KMS-11 (cell line): Measurements from ENCODE around the gene LPA.

Source experiments
- H2AFZ ChIP-seq: fragments of 200-600 bp; sonication (generic); 2 replicates; pipeline ENCODE4 v1.6.1; 2016; ENCODE audit warnings: antibody characterized with exemption, mixed run types, low read depth
- H3K27ac ChIP-seq: fragments of 200-600 bp; sonication (generic); 2 replicates; pipeline ENCODE4 v1.6.1; 2016; ENCODE audit warnings: mild to moderate bottlenecking, mixed run types
- H3K27me3 ChIP-seq: fragments of 200-600 bp; sonication (generic); 2 replicates; pipeline ENCODE4 v1.6.1; 2017; ENCODE audit warnings: mild to moderate bottlenecking, low read depth, mixed run types, moderate library complexity; ENCODE audit not compliant: insufficient read depth
- H3K36me3 ChIP-seq: fragments of 200-600 bp; sonication (generic); 2 replicates; pipeline ENCODE4 v1.6.1; 2017; ENCODE audit warnings: mild to moderate bottlenecking, mixed run types; ENCODE audit not compliant: insufficient read depth
- H3K4me1 ChIP-seq: fragments of 200-600 bp; sonication (generic); 2 replicates; pipeline ENCODE4 v1.6.1; 2016; ENCODE audit warnings: mild to moderate bottlenecking, low read depth, mixed run types; ENCODE audit not compliant: poor library complexity, severe bottlenecking
- H3K4me2 ChIP-seq: fragments of 200-600 bp; sonication (generic); 2 replicates; pipeline ENCODE4 v1.7.0; 2016; ENCODE audit warnings: mild to moderate bottlenecking, mixed run types
- H3K4me3 ChIP-seq: fragments of 200-600 bp; sonication (generic); IDR thresholded peaks from 2 replicates; pipeline ENCODE4 v1.6.1; 2017; ENCODE audit warnings: low read depth, low read length, mixed read lengths; ENCODE audit not compliant: insufficient read depth
- H3K79me2 ChIP-seq: fragments of 200-600 bp; sonication (generic); 2 replicates; pipeline ENCODE4 v1.6.1; 2016; ENCODE audit warnings: low read depth, mixed run types; ENCODE audit not compliant: insufficient read depth
- H3K9ac ChIP-seq: fragments of 200-600 bp; sonication (generic); 2 replicates; pipeline ENCODE4 v1.6.1; 2016; ENCODE audit warnings: mild to moderate bottlenecking, mixed run types
- H4K20me1 ChIP-seq: fragments of 200-600 bp; sonication (generic); 2 replicates; pipeline ENCODE4 v1.6.1; 2016; ENCODE audit warnings: mild to moderate bottlenecking, mixed run types; ENCODE audit not compliant: insufficient read depth
- CTCF ChIP-seq: fragments of 200-600 bp; sonication (generic); conservative IDR thresholded peaks from 2 replicates; pipeline ENCODE4 v1.6.1; 2017; ENCODE audit warnings: low read depth, mild to moderate bottlenecking, antibody characterized with exemption, low read length, moderate library complexity, mixed read lengths

LPA gene

DNA sequence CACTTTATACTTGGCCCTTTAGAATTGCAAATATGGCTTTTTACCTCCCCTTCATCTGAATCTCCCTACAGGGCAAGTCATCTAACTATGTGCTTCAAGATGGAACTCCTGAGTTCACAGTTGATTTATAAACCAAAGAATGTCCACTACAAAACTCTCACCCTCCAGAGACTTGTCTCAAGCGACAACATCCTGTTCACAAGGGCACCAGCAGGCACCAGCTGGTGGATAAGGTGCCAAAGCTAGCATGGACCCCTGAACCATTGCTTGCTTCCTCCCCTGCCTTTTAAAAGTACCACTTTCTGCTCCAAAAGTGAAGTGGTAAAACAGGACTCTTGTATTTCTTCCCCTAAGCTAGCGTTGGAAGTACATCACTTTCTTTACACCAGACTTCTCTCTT is 154.5 kb downstream of the LPA start:
- Histone ChIP-seq H2AFZ (no peak overlapping the region), H3K4me2 (no peak overlapping the region), H3K4me1 (no peaks in the 10 kb centered on the region), H3K4me3 (no peak overlapping the region), H3K36me3 (no peaks in the 10 kb centered on the region), H3K27me3 (no peaks in the 10 kb centered on the region), H3K79me2 (no peaks in the 10 kb centered on the region), H3K27ac (no peak overlapping the region), H3K9ac (no peak overlapping the region), H4K20me1 (no peaks in the 10 kb centered on the region)
- TF ChIP-seq CTCF, result no peak

- Histone ChIP-seq H3K79me2 (no peaks in the 10 kb centered on the region), H3K27me3 (no peaks in the 10 kb centered on the region), H2AFZ (no peak overlapping the region), H3K4me3 (no peak overlapping the region), H4K20me1 (no peaks in the 10 kb centered on the region), H3K36me3 (no peaks in the 10 kb centered on the region), H3K9ac (no peak overlapping the region), H3K4me2 (no peak overlapping the region), H3K4me1 (no peaks in the 10 kb centered on the region), H3K27ac (no peak overlapping the region)
- no peak for TF ChIP-seq CTCF
These were observed 155.5 kb downstream of the LPA start for GRCh38 chr6:160508599-160508998.

- Histone ChIP-seq H3K4me2 (no peak overlapping the region), H4K20me1 (no peaks in the 10 kb centered on the region), H3K36me3 (no peaks in the 10 kb centered on the region), H2AFZ (no peak overlapping the region), H3K4me3 (no peak overlapping the region), H3K27me3 (no peaks in the 10 kb centered on the region), H3K4me1 (no peaks in the 10 kb centered on the region), H3K9ac (no peak overlapping the region), H3K27ac (no peak overlapping the region), H3K79me2 (no peaks in the 10 kb centered on the region)
- no peak for TF ChIP-seq CTCF
These were observed 156.7 kb downstream of the LPA start for GRCh38 chr6:160507420-160507819.

GRCh38 chr6:160505970-160506369 is 158.1 kb downstream of the LPA start:
- Histone ChIP-seq H3K27ac (no peak overlapping the region), H3K4me1 (no peaks in the 10 kb centered on the region), H4K20me1 (no peaks in the 10 kb centered on the region), H3K36me3 (no peaks in the 10 kb centered on the region), H3K79me2 (no peaks in the 10 kb centered on the region), H3K27me3 (no peaks in the 10 kb centered on the region), H3K4me3 (no peak overlapping the region), H3K4me2 (no peak overlapping the region), H2AFZ (no peak overlapping the region), H3K9ac (no peak overlapping the region)
- no peak for TF ChIP-seq CTCF

DNA sequence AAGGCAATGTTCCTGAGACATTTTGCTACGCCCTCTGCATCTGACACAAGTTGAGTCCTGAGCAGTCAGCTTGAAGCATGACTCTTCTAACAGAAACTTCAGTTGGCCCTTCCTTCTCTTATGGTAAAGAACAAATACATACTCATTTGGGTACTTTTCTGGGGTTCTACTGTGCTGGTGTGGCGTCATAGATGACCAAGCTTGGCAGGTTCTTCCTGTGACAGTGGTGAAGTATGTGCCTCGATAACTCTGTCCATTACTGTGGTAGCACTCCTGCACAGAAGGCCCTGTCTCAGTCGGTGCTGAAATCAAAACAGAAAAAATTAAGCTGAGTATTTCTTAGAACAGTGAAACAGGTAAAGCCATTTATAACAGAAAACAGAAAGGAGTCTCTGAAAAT is 163.4 kb downstream of the LPA start:
- no peaks in the 10 kb centered on the region for H3K4me1 ChIP-seq
- H3K36me3 ChIP-seq, result no peaks in the 10 kb centered on the region
- no peaks in the 10 kb centered on the region for H3K27me3 ChIP-seq
- no peak for TF ChIP-seq CTCF
- H3K9ac ChIP-seq, result no peak overlapping the region
- H3K4me2 ChIP-seq, result no peak overlapping the region
- no peak overlapping the region for H2AFZ ChIP-seq
- no peak overlapping the region for H3K27ac ChIP-seq
- H4K20me1 ChIP-seq, result no peaks in the 10 kb centered on the region
- no peak overlapping the region for H3K4me3 ChIP-seq
- no peaks in the 10 kb centered on the region for H3K79me2 ChIP-seq
